Osteoblast (primary cell): ENCODE measurements around the gene DAPP1. TPM values are rescaled to one million over a fixed set of nuclear protein-coding genes. Genes with fewer than 3 reads are reported as not detected.
"Not testable (repeated sequence)": the region's sequence is repeated elsewhere in the genome, so short reads cannot be mapped to it uniquely, and the experiment has no call there.

ENCODE experiments used
- DNase-seq: peaks from one replicate; pipeline ENCODE4 v3.0.0; 2011; ENCODE audit warnings: low spot score, mixed read lengths; ENCODE audit not compliant: insufficient read length; ENCODE audit errors: missing footprints
- H2AFZ ChIP-seq: 2 replicates; pipeline ENCODE4 v1.6.0; 2011; ENCODE audit warnings: mild to moderate bottlenecking, low read length
- H3K27ac ChIP-seq: 2 replicates; pipeline ENCODE4 v1.5.1; 2011; ENCODE audit warnings: mild to moderate bottlenecking, low read depth, low read length, moderate library complexity
- H3K27me3 ChIP-seq: 2 replicates; pipeline ENCODE4 v1.6.0; 2012; ENCODE audit warnings: mild to moderate bottlenecking, control low read depth, inconsistent platforms, low read length, moderate library complexity; ENCODE audit not compliant: insufficient read depth
- H3K36me3 ChIP-seq: 2 replicates; pipeline ENCODE4 v1.5.1; 2011; ENCODE audit warnings: mild to moderate bottlenecking, low read length, control low read depth, moderate library complexity; ENCODE audit not compliant: insufficient read depth
- H3K4me1 ChIP-seq: 2 replicates; pipeline ENCODE4 v1.5.1; 2011; ENCODE audit warnings: mild to moderate bottlenecking, low read length, control low read depth, moderate library complexity; ENCODE audit not compliant: insufficient read depth
- H3K4me2 ChIP-seq: 2 replicates; pipeline ENCODE4 v1.6.0; 2011; ENCODE audit warnings: mild to moderate bottlenecking, low read length; ENCODE audit not compliant: insufficient read depth
- H3K4me3 ChIP-seq: fragments of 200-600 bp; sonication (generic); 3 replicates; pipeline ENCODE4 v1.5.1; 2012; ENCODE audit warnings: mild to moderate bottlenecking, low read length, inconsistent platforms; ENCODE audit not compliant: insufficient read depth
- H3K79me2 ChIP-seq: 2 replicates; pipeline ENCODE4 v1.6.0; 2012; ENCODE audit warnings: mild to moderate bottlenecking, low read length, control low read depth, inconsistent platforms; ENCODE audit not compliant: insufficient read depth
- H3K9me3 ChIP-seq: 2 replicates; pipeline ENCODE4 v1.5.1; 2011; ENCODE audit warnings: low read depth, low read length, control low read depth
- H4K20me1 ChIP-seq: 2 replicates; pipeline ENCODE4 v1.6.0; 2012; ENCODE audit warnings: mild to moderate bottlenecking, low read length, control low read depth; ENCODE audit not compliant: insufficient read depth
- CTCF ChIP-seq: IDR thresholded peaks from 2 replicates; pipeline ENCODE4 v1.5.1; 2011; ENCODE audit warnings: mild to moderate bottlenecking, low read depth, low read length, moderate library complexity; ENCODE audit errors: extremely low read depth
- total RNA-seq: library from RNA; depleted of rRNA; stranded (reverse); fragments of >200 nt; gene quantifications from 2 replicates; pipeline ENCODE4 v1.2.3, GENCODE V29; 2012

DAPP1 gene
- not detected in 2 replicates for total RNA-seq

GRCh38 chr4:99816545-99817308 lies at the start of gene DAPP1:
Gene DAPP1 (plus strand): TSS chr4:99816827. CDS start chr4:99816914, 87 bp downstream.
- Histone ChIP-seq H3K27ac (no peak within 1 kb of the TSS), H3K4me3 (no peak within 1 kb of the TSS), H4K20me1 (no peaks in the 10 kb centered on the region), H3K79me2 (no peaks in the 10 kb centered on the region), H3K4me1 (no peaks in the 10 kb centered on the region), H3K9me3 (no peaks in the 10 kb centered on the region), H3K4me2 (no peak within 1 kb of the TSS), H2AFZ (no peak within 1 kb of the TSS), H3K36me3 (no peaks in the 10 kb centered on the region), H3K27me3 (no peaks in the 10 kb centered on the region)
- no peak for TF ChIP-seq CTCF
- peak; percentile 45 for DNase-seq

GRCh38 chr4:99770842-99771241 lies 45.8 kb upstream of the DAPP1 start:
- DNase-seq, H3K4me3 ChIP-seq, H3K27me3 ChIP-seq, H3K9me3 ChIP-seq, H3K4me2 ChIP-seq, H4K20me1 ChIP-seq, H3K79me2 ChIP-seq, H3K27ac ChIP-seq, H3K4me1 ChIP-seq, H3K36me3 ChIP-seq, H2AFZ ChIP-seq: not testable (repeated sequence)

- no peak for DNase-seq
- no peak overlapping the region for H3K4me2 ChIP-seq
- no peaks in the 10 kb centered on the region for H3K4me1 ChIP-seq
- no peaks in the 10 kb centered on the region for H3K9me3 ChIP-seq
- H3K79me2 ChIP-seq, result no peaks in the 10 kb centered on the region
- H3K4me3 ChIP-seq, result no peak overlapping the region
- no peak overlapping the region for H2AFZ ChIP-seq
- no peaks in the 10 kb centered on the region for H3K27me3 ChIP-seq
- TF ChIP-seq CTCF, result no peak
- H3K36me3 ChIP-seq, result no peaks in the 10 kb centered on the region
- no peaks in the 10 kb centered on the region for H4K20me1 ChIP-seq
- H3K27ac ChIP-seq, result no peak overlapping the region
Measured at GRCh38 chr4:99783940-99784339, 32.7 kb upstream of the DAPP1 start.

- no peak overlapping the region for H3K27ac ChIP-seq
- H3K79me2 ChIP-seq, result no peaks in the 10 kb centered on the region
- H3K36me3 ChIP-seq, result no peaks in the 10 kb centered on the region
- no peak overlapping the region for H3K4me3 ChIP-seq
- no peaks in the 10 kb centered on the region for H3K27me3 ChIP-seq
- no peak for TF ChIP-seq CTCF
- H3K9me3 ChIP-seq, result no peaks in the 10 kb centered on the region
- no peaks in the 10 kb centered on the region for H4K20me1 ChIP-seq
- H3K4me1 ChIP-seq, result no peaks in the 10 kb centered on the region
- DNase-seq, result no peak
- H2AFZ ChIP-seq, result no peak overlapping the region
- H3K4me2 ChIP-seq, result no peak overlapping the region
Measured at GRCh38 chr4:99784842-99785241, 31.8 kb upstream of the DAPP1 start.
